K562 (cell line): ENCODE data around the gene RNF121. TPM values are rescaled to one million over a fixed set of nuclear protein-coding genes. Genes with fewer than 3 reads are reported as not detected.
A peak's percentile ranks its signal among the peaks of the same experiment; 100 is the strongest.

Experiments
- CREM ChIP-seq: IDR thresholded peaks from 2 replicates; pipeline ENCODE4 v1.6.1; 2014; ENCODE audit warnings: antibody characterized with exemption, low read depth
- CSDE1 ChIP-seq, 2 experiments: fragments of 450-650 bp; IDR thresholded peaks; 2 replicates each; pipeline ENCODE4 v1.6.1; 2016; ENCODE audit warnings: mild to moderate bottlenecking in 1 of 2
- CXXC5 ChIP-seq: fragments of 250-450 bp; sonication (Bioruptor Pico); IDR thresholded peaks from 2 replicates; pipeline ENCODE4 v1.8.0; 2022; ENCODE audit warnings: inconsistent platforms, mild to moderate bottlenecking, moderate library complexity
- DPF2 ChIP-seq: fragments of 450-650 bp; IDR thresholded peaks from 2 replicates; pipeline ENCODE4 v1.6.1; 2016
- KLF16 ChIP-seq: IDR thresholded peaks from 2 replicates; pipeline ENCODE4 v1.6.1; 2016; ENCODE audit warnings: antibody characterized with exemption
- MAFG ChIP-seq: fragments of 450-650 bp; conservative IDR thresholded peaks from 2 replicates; pipeline ENCODE4 v1.6.1; 2016; ENCODE audit warnings: missing genetic modification characterization, missing compliant biosample characterization
- MYNN ChIP-seq, 2 experiments: sonication (generic); formaldehyde crosslinking in 1 of 2; IDR thresholded peaks; 2 replicates each; pipeline versions ENCODE4 v1.5.0 to v1.6.1; 2016 to 2020; ENCODE audit warnings: antibody characterized with exemption in 1 of 2, missing genetic modification reagents in 1 of 2
- NBN ChIP-seq: fragments of 450-650 bp; IDR thresholded peaks from 2 replicates; pipeline ENCODE4 v1.6.1; 2016; ENCODE audit warnings: low read depth, mild to moderate bottlenecking
- NFRKB ChIP-seq: fragments of 450-650 bp; IDR thresholded peaks from 2 replicates; pipeline ENCODE4 v1.6.1; 2016; ENCODE audit warnings: low read depth
- SMAD4 ChIP-seq: fragments of 250-450 bp; sonication (Bioruptor Pico); conservative IDR thresholded peaks from 2 replicates; pipeline ENCODE4 v1.8.0; 2021; ENCODE audit warnings: inconsistent platforms, mild to moderate bottlenecking, moderate library complexity
- TEAD1 ChIP-seq, 2 experiments: fragments of 450-650 bp in 1 of 2; sonication (generic) in 1 of 2; formaldehyde crosslinking; IDR thresholded peaks; 2 replicates each; pipeline versions ENCODE4 v1.4.0 to v1.8.0; 2020 to 2022; ENCODE audit warnings: mild to moderate bottlenecking in 2 of 2, missing genetic modification reagents in 1 of 2
- ZEB2 ChIP-seq: fragments of 450-650 bp; IDR thresholded peaks from 2 replicates; pipeline ENCODE4 v1.6.1; 2016
- ZNF707 ChIP-seq: fragments of 250-450 bp; sonication (Bioruptor Pico); conservative IDR thresholded peaks from 2 replicates; pipeline ENCODE4 v1.8.0; 2022; ENCODE audit warnings: inconsistent platforms, mild to moderate bottlenecking, moderate library complexity
- polyA plus RNA-seq, 8 experiments: library from polyadenylated mRNA; depleted of rRNA in 4 of 8; stranded (reverse) in 5 of 8; unstranded in 3 of 8; fragments of >200 nt; fragmentation: Nextera tagmentation in 2 of 8; fragmentation: Illumina TruSeq in 1 of 8; extraction: Ambion mirVana in 2 of 8; extraction: Trizol in 1 of 8; gene quantifications; 2 replicates each; pipeline versions ENCODE4 v1.2.1 to v1.2.3, GENCODE V29; 2011 to 2014; ENCODE audit warnings: inconsistent platforms in 1 of 8, missing spikeins in 1 of 8
- total RNA-seq, 7 experiments: library from RNA; depleted of rRNA in 6 of 7; stranded (reverse); fragments of >200 nt in 6 of 7; fragmentation: Illumina TruSeq in 2 of 7; extraction: Trizol in 2 of 7; gene quantifications; 2 replicates each; pipeline versions ENCODE4 v1.2.1 to v1.2.3, GENCODE V29; 2011 to 2021; ENCODE audit warnings: low replicate concordance in 1 of 7
- TF ChIP-seq, protein P1 (sequence below): IDR thresholded peaks from 2 replicates; pipeline ENCODE4 v1.6.1; 2012; ENCODE audit warnings: low read depth, low read length, improper control_type of control experiment, borderline replicate concordance

RNF121 gene
- total and polyA plus RNA-seq, 9 of the 15 experiments (the other 6 are each of a cell fraction or from before 2014, with no cell fraction given): 8.0 to 63.4 (median 20.5) TPM

DNA sequence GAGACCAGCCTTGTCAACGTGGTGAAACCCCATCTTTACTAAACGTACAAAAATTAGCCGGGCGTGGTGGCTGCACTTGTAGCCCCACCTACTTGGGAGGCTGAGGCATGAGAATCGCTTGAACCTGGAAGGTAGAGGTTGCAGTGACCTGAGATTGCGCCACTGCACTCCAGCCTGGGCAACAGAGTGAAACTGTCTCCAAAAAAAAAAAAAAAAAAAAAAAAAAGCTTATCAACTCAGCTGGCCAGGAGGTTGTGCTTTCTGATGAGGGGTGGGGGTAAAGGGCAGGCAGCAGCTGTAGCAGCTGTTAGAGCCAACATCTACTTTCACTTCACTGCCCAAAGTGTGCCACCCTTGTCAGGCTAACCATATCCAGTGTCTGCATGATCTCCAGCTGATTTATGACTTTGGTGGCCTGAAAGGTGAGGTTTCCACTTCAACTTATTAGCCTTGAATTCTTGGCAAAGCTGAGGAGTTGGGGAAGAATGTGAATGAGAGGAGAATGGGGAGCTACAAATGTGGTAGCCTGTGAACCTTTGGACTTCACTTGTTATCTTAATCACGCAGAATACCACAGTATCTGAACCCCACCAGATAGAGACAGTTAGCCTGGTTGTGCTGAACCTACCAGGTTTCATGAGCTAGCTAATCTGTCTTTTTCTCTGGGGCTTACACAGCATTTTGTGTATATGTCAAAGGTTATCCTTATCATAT is 19.6 kb downstream of the RNF121 start (continued):
- peak; percentile 100 for TF ChIP-seq MYNN (IDR thresholded peaks at IDR 0.05)
- TF ChIP-seq MYNN (CRISPR knock-in tag; IDR thresholded peaks at IDR 0.05): peak; percentile 63; the same call in 1 of the 2 replicates
- TF ChIP-seq KLF16: peak; percentile 76
- TF ChIP-seq NFRKB: no peak
- no peak for TF ChIP-seq ZNF707 (CRISPR knock-in tag)
- TF ChIP-seq, protein P1, sequence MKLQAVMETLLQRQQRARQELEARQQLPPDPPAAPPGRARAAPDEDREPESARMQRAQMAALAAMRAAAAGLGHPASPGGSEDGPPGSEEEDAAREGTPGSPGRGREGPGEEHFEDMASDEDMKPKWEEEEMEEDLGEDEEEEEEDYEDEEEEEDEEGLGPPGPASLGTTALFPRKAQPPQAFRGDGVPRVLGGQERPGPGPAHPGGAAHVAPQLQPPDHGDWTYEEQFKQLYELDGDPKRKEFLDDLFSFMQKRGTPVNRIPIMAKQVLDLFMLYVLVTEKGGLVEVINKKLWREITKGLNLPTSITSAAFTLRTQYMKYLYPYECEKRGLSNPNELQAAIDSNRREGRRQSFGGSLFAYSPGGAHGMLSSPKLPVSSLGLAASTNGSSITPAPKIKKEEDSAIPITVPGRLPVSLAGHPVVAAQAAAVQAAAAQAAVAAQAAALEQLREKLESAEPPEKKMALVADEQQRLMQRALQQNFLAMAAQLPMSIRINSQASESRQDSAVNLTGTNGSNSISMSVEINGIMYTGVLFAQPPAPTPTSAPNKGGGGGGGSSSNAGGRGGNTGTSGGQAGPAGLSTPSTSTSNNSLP: 0 out of 2 replicates have a peak, but pooled peaks have one; percentile 13
- peak; percentile 70 for TF ChIP-seq CXXC5
- 0 out of 2 replicates have a peak, but pooled peaks have one; percentile 21 for TF ChIP-seq CREM
- TF ChIP-seq SMAD4 (CRISPR knock-in tag): peak; percentile 50; the same call in 1 of the 2 replicates
- TF ChIP-seq ZEB2: no peak
- no peak for TF ChIP-seq CSDE1 (IDR thresholded peaks at IDR 0.05)
- 0 out of 4 replicates have a peak, but pooled peaks of 1 of the 2 experiments have one; percentile 14 for TF ChIP-seq TEAD1 (CRISPR knock-in tag; IDR thresholded peaks at IDR 0.05)
- TF ChIP-seq NBN: peak; percentile 43; the same call in 1 of the 2 replicates
- 0 out of 2 replicates have a peak, but pooled peaks have one; percentile 43 for TF ChIP-seq MAFG (tag)
- peak; percentile 77 for TF ChIP-seq DPF2
